Cardiac muscle cell (in vitro differentiated cells and primary cell): ENCODE measurements around the gene DYNLRB1. TPM values are rescaled to one million over a fixed set of nuclear protein-coding genes. Genes with fewer than 3 reads are reported as not detected.
"Not testable (repeated sequence)": the region's sequence is repeated elsewhere in the genome, so short reads cannot be mapped to it uniquely, and the experiment has no call there.

Source experiments
- DNase-seq, 2 donors: peaks; one replicate each; pipeline versions ENCODE4 v3.0.0 to v3.0.0-alpha.2; 2010 to 2017; ENCODE audit warnings: low read depth in 1 of 2, low spot score in 1 of 2
- H3K27ac ChIP-seq: fragments of 200-600 bp; sonication (generic); 2 replicates; pipeline ENCODE4 v1.5.1; 2016
- H3K27me3 ChIP-seq: fragments of 200-600 bp; sonication (generic); 2 replicates; pipeline ENCODE4 v1.6.0; 2016; ENCODE audit warnings: control low read depth
- H3K36me3 ChIP-seq: fragments of 200-600 bp; sonication (generic); 2 replicates; pipeline ENCODE4 v1.5.1; 2016; ENCODE audit warnings: control low read depth
- H3K4me1 ChIP-seq: fragments of 200-600 bp; sonication (generic); 2 replicates; pipeline ENCODE4 v1.8.1; 2017; ENCODE audit warnings: low read depth, mild to moderate bottlenecking, mixed run types
- H3K4me3 ChIP-seq: fragments of 200-600 bp; sonication (generic); 2 replicates; pipeline ENCODE4 v1.5.1; 2016; ENCODE audit warnings: mild to moderate bottlenecking
- H3K9me3 ChIP-seq: fragments of 200-600 bp; sonication (generic); 2 replicates; pipeline ENCODE4 v1.5.1; 2017; ENCODE audit warnings: low read depth, mild to moderate bottlenecking, control low read depth
- CTCF ChIP-seq: IDR thresholded peaks from 2 replicates; pipeline ENCODE4 v1.5.1; 2012; ENCODE audit warnings: low read depth, mild to moderate bottlenecking, low read length
- polyA plus RNA-seq: library from polyadenylated mRNA; unstranded; fragments of >200 nt; fragmentation: Nextera tagmentation; extraction: Ambion mirVana; gene quantifications from 2 replicates; pipeline ENCODE4 v1.2.1, GENCODE V29; 2016
- total RNA-seq: library from RNA; depleted of rRNA; stranded (reverse); fragments of >200 nt; gene quantifications from 2 replicates; pipeline ENCODE4 v1.2.3, GENCODE V29; 2016

Gene DYNLRB1
- total and polyA plus RNA-seq, 2 experiments from 2014 or later = 155 to 330 TPM

- H3K36me3 ChIP-seq = peaks cover 4% of the 10 kb centered on the region
- peaks cover 5% of the 10 kb centered on the region for H3K4me1 ChIP-seq
- no peaks in the 10 kb centered on the region for H3K27me3 ChIP-seq
- no peaks in the 10 kb centered on the region for H3K9me3 ChIP-seq
- TF ChIP-seq CTCF = no peak
- no peak for DNase-seq
- H3K4me3 ChIP-seq = peak overlapping the region; percentile 78
- peak overlapping the region; percentile 97 for H3K27ac ChIP-seq
These were observed 1.2 kb upstream of the DYNLRB1 start for GRCh38 chr20:34514897-34515483.

- peaks cover 2% of the 10 kb centered on the region for H3K36me3 ChIP-seq
- H3K27ac ChIP-seq = peak overlapping the region; percentile 97
- DNase-seq = peak; percentile 32 to 87
- no peaks in the 10 kb centered on the region for H3K9me3 ChIP-seq
- no peaks in the 10 kb centered on the region for H3K27me3 ChIP-seq
- TF ChIP-seq CTCF = no peak
- peak overlapping the region; percentile 78 for H3K4me3 ChIP-seq
- peaks cover 5% of the 10 kb centered on the region for H3K4me1 ChIP-seq
These were observed 557 bp upstream of the DYNLRB1 start for GRCh38 chr20:34515484-34516246.

GRCh38 chr20:34517114-34517505, 888 bp downstream of the DYNLRB1 start:
- Histone ChIP-seq H3K9me3 (no peaks in the 10 kb centered on the region), H3K4me1 (peaks cover 5% of the 10 kb centered on the region), H3K36me3 (no peaks in the 10 kb centered on the region), H3K27me3 (no peaks in the 10 kb centered on the region), H3K27ac (no peak overlapping the region), H3K4me3 (peak overlapping the region; percentile 78)
- no peak for DNase-seq
- TF ChIP-seq CTCF = no peak

GRCh38 chr20:34518863-34519262, 2.6 kb downstream of the DYNLRB1 start:
- H3K27ac ChIP-seq, H3K27me3 ChIP-seq, H3K4me3 ChIP-seq, DNase-seq, H3K36me3 ChIP-seq, H3K4me1 ChIP-seq, H3K9me3 ChIP-seq: not testable (repeated sequence)

GRCh38 chr20:34519841-34520240, 3.6 kb downstream of the DYNLRB1 start:
- DNase-seq, H3K4me3 ChIP-seq, H3K27ac ChIP-seq, H3K9me3 ChIP-seq, H3K36me3 ChIP-seq, H3K27me3 ChIP-seq, H3K4me1 ChIP-seq: not testable (repeated sequence)

GRCh38 chr20:34522969-34523871, 7.0 kb downstream of the DYNLRB1 start:
- Histone ChIP-seq H3K4me3 (no peak overlapping the region), H3K9me3 (no peaks in the 10 kb centered on the region), H3K27me3 (no peaks in the 10 kb centered on the region), H3K36me3 (peaks cover 13% of the 10 kb centered on the region), H3K27ac (peak overlapping the region; percentile 17), H3K4me1 (peaks cover 4% of the 10 kb centered on the region)
- TF ChIP-seq CTCF = peak; percentile 62
- DNase-seq = peak; percentile 52 to 55
